RKO (cell line): ENCODE measurements around the gene ENTHD1.
"Not testable (repeated sequence)": the region's sequence is repeated elsewhere in the genome, so short reads cannot be mapped to it uniquely, and the experiment has no call there.

Experiments
- DNase-seq: peaks from one replicate; pipeline ENCODE4 v3.0.0-alpha.2; 2016; ENCODE audit warnings: low spot score

ENTHD1 gene

GRCh38 chr22:39777716-39778454 is 115.7 kb downstream of the ENTHD1 start:
- DNase-seq: no peak

- no peak for DNase-seq
Measured at GRCh38 chr22:39776295-39777009, 117.1 kb downstream of the ENTHD1 start.

- no peak for DNase-seq
Measured at GRCh38 chr22:39773976-39774539, 119.5 kb downstream of the ENTHD1 start.

- DNase-seq: no peak
Measured at GRCh38 chr22:39773503-39773902, 120.1 kb downstream of the ENTHD1 start.

- DNase-seq: no peak
Measured at GRCh38 chr22:39771486-39771885, 122.1 kb downstream of the ENTHD1 start.

- no peak for DNase-seq
Measured at GRCh38 chr22:39765661-39766060, 127.9 kb downstream of the ENTHD1 start.

DNA sequence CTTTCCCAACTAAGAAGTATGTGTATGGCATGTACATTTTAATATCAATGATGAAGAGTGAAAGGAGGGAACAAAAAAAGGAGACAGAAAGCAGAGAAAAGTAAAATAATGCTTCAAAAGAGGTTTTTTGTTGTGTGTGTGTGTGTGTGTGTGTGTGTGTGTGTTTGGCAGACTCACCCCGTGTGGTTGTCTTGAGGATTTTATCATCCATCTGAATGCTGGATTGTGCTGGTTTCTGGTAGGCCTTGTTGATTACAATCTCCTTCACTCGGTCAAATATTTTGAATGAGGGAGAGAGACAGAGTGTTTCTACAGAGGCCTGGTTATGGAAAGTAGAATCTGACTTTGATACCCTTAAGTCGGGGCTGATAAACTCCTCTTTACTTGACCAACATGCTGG is 128.5 kb downstream of the ENTHD1 start:
- no peak for DNase-seq

- DNase-seq: no peak
Measured at GRCh38 chr22:39763276-39763675, 130.3 kb downstream of the ENTHD1 start.

DNA sequence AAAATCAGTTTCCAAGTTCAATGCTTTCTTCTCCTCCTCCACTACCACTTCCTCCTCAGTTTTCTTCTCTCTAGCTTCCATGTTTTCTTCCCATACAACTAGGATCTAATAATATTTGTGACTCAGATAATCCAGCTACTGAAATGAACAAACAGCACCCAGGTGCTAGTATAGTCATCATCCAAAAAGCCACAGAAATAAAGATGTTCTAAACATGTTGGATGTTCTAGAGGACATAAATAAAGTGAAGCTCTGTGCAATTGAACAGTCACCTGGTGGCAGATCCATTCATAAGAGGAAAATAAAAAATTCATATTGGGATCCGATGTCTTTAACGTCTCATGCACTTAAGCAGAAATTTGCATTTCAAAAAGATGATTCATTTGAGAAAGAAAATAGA is 142.8 kb downstream of the ENTHD1 start:
- DNase-seq: no peak

DNA sequence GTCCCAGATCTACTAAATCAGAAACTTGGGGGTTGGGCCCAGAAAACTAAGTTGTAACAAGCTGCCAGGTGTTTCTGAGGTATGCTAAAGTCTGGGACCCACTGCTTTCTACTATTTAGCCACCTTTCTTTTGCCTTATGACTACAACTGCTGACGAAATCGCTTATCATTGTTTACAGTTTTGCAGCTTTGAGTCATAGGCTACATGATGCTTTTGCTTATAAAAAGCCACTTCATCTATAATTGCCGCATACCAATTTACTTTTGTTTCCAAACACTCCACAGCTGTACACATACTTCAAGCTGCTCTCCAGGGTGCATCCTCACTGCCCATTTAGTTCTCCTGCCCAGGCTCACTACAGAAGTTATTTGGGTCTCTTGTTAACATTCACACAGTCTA is 144.7 kb downstream of the ENTHD1 start:
- DNase-seq: peak; percentile 9

DNA sequence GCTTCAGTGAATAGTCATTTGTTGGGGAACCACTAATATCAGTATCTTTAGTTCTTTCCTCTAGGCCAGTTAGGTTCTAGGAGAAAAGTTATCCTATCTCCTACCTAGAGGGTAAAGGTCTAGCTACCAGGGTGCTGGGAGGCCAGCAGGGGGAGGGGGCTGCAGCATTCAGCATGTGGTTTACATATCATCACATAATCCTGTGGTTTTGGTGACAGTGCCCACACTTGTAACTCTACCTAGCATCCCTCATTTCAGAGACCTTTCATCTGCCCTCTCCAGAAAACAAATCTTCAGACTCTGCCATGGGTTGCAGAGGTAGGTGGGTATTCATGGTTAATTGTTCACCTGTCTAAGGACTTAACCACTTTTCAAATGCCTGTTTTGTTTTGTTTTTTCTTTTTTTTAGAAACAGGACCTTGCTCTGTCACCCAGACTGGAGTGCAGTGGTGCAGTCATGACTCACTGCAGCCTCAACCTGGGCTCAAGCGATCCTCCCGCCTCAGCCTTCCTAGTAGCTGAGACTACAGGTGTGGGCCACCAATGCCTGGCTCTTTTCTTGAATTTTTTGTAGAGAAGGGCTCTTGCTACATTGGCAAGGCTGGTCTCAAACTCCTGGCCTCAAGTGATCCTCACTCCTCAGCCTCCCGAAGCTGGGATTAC is 146.8 kb downstream of the ENTHD1 start:
- DNase-seq: no peak

DNA sequence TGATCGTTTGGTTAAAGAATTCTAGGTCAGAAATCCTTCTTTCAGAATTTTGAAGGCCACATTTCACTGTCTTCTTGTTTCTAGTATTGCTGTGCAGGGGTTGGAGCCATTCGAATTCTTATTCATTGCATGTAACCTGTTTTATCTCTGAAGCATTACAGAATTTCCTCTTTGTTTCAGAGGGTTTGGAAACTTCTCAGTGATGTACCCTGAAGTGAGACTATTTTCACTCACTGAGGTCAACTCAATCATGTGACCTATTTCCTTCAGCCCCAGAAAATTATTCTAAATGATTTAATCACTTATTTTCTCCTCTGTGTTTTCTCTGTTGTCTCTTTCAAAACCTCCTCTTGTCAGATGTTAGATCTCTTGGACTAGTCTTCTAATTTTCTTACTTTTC is 147.8 kb downstream of the ENTHD1 start:
- no peak for DNase-seq

- DNase-seq: no peak
Measured at GRCh38 chr22:39744353-39744752, 149.2 kb downstream of the ENTHD1 start.

GRCh38 chr22:39743935-39744334 is 149.6 kb downstream of the ENTHD1 start:
- no peak for DNase-seq

GRCh38 chr22:39739338-39740027 is 154.1 kb downstream of the ENTHD1 start:
- DNase-seq: no peak

DNA sequence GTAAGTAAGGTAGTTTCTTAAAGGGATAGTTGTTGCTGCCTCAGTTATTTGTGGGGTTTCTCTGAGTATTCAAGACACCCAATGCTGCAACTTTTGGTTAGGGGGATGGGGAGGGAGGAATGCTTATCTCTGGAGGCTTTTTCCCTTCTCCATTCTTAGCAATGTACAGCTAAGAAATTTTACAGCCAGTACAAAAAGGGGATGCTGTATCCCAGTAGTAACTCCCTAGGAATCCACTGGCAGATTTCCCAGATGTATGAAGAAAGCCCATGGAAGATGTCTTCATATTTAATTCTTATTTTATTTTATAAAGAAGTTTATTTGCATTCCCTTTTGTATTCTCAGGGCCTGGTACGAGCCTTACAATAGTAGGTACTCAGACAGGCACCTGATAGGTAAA is 154.8 kb downstream of the ENTHD1 start:
- DNase-seq: no peak

DNA sequence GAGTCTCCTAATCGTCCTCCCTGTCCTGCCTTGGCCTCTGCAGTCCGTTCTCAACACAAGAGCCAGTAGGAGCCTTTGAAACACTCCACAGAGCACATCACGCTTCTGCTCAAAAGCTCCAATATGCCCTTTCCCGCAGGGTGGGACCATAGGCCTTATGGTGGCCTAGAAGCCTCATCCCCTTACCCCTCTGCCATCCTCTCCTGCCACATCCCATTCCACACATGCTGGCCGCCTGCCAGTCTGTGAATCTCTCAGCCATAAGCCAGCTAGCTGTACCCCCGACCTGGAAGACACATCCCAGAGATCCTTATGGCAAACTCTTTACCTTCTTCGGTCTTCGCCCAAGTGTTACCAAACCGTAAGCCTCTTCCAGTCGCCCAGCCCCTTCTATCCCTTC is 157.8 kb downstream of the ENTHD1 start:
- DNase-seq: no peak

- no peak for DNase-seq
Measured at GRCh38 chr22:39734866-39735265, 158.7 kb downstream of the ENTHD1 start.

- not testable (repeated sequence) for DNase-seq
Measured at GRCh38 chr22:39734046-39734445, 159.5 kb downstream of the ENTHD1 start.

GRCh38 chr22:39733191-39733590 is 160.4 kb downstream of the ENTHD1 start:
- no peak for DNase-seq

- DNase-seq: no peak
Measured at GRCh38 chr22:39732625-39733024, 160.9 kb downstream of the ENTHD1 start.

GRCh38 chr22:39731881-39732555 is 161.5 kb downstream of the ENTHD1 start:
- DNase-seq: no peak
